NCI-H460 (cell line): Measurements from ENCODE around the gene CNN2. TPM values are rescaled to one million over a fixed set of nuclear protein-coding genes. Genes with fewer than 3 reads are reported as not detected.

Experiments
- DNase-seq: peaks from one replicate; pipeline ENCODE4 v3.0.0-alpha.2; 2016; ENCODE audit warnings: low read depth; ENCODE audit errors: extremely low read depth
- total RNA-seq: library from RNA; depleted of rRNA; stranded (reverse); fragments of >200 nt; shearing (Covaris generic); gene quantifications from 2 replicates; pipeline ENCODE4 v1.2.3, GENCODE V29; 2014

The CNN2 gene
- total RNA-seq, 1 experiment from 2014 or later: 22.2 TPM

DNA sequence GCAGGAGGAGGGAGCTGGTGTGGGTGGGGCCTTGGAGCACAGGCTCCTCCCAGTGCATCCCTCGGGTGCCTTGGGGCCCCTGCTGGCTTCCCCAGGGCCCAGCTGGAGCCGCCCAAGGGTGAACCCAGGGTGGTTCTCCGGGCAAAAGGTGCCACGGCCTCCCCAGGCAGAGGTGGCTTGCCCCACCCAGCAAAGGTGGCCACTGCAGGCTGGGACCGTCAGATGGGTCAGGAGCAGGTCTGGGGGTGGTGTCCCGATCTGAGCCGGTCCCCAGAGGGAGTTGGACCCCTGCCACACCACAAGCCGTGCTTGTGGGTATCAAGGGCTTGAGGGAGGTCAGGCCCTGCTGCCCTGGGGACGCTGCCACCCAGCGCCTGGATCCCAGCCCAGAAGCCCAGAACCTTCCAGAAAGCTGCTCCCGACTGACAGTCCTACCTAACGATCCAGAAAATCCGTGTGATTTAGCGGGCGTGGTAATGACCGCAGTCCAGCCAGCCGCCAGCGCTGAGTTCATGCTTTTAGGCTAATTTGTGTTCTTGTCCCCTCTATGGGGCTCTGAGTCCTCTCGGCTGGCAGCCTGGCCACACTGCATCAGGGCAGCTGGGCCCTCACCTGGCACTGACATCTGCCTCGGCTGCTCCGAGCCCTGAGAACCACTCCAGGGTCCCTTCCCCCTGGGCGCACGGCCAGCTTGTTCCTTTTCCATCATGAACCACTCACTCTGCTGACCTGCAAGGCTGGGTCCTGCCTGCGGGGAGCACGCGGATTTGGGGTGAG lies 31.2 kb upstream of the CNN2 start:
- DNase-seq: no peak

DNA sequence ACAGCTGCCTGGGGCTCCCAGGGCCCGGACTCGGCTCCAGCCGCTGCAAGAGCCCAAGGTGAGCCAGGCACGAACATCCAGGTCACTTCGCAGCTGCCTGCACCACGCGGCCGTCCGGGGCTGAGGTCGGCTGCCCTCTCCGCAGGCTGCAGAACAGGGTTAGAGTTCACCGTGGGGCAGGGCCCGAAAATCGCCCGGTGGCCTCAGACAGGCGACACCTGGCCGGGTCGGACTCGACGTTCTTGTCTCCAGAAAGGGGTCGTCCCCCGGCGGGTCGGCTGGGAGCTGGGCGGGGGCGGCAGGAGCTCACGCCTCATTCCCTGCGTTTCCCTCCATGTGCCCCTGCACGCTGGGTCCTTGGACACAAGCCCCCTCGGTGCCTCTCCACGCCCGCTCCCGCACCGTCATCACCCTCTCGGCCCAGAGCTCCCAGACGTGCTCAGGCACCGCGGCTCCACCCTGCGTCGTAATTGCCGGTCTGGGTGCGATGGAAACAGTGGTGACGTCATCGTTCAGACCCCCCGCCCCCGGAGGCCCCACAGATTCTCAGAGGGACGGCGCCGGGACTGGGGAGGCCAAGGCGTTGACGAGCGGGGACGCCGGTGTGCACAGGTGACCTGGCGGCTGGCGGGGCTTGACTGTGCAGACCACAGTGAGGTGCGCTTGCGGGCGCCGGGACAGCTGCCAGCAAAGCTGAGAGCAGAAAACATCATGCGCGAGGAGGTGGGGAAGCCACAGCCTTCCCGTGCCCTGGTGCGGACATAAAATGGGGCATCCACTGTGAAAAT lies 30.2 kb upstream of the CNN2 start:
- peak; percentile 29 for DNase-seq

DNA sequence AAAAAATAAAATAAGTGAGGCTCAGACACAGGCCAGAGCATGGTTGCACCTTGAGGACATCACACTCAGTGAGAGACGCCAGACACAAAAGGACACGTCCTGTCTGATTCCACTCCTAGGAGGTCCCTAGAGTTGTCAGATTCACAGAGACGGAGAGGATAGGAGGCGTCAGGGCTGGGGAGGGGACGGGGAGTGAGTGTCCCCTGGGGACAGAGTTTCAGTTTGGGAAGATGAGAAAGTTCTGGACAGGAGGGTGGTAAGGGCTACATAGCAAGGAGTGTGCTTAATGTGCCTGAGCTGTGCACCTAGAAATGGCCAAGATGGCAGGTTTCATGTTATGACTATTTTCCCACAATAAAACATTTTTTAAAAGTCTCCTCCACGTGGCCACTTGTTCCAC lies 28.3 kb upstream of the CNN2 start:
- no peak for DNase-seq

DNA sequence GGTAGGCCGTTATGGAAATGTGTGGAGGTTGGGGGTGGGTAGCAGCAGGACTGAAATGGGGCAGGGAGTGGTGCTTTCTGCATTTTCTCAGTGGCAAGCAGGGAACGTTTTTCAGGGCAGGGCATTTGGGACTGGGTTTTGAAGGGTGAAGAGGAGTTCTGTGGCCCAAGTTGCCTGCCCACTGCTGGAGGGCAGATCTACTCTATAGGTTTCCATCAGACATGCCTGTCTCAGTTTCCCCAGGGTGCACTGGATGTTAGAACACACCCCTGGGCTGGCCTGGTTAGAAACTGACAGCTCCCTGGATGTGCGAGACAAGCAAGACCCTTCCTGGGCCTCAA lies 27.1 kb upstream of the CNN2 start:
- DNase-seq: no peak

DNA sequence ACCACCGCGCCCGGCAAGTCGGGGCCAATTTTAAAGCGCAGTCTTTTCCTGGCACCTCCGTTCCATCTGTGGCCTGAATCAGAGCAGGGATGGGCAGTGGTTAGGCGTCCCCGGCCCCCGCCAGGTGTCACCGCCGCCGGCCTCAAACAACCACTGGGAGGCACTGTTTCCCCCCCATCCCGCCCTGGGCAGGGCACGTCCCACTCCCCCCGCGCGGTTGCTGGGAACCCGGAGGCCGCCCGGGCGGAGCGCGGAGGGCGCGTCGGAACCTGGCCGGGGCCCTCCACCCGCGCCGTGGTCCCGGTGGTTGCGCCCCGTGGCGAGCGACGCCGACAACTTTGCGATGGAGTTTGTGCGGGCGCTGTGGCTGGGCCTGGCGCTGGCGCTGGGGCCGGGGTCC lies 26.3 kb upstream of the CNN2 start, which contains the start of gene GRIN3B:
TSS of gene GRIN3B (plus strand) at position 325 of the 400 bp plus-strand sequence. CDS start at position 344, 19 bp downstream.
- peak; percentile 25 for DNase-seq

DNA sequence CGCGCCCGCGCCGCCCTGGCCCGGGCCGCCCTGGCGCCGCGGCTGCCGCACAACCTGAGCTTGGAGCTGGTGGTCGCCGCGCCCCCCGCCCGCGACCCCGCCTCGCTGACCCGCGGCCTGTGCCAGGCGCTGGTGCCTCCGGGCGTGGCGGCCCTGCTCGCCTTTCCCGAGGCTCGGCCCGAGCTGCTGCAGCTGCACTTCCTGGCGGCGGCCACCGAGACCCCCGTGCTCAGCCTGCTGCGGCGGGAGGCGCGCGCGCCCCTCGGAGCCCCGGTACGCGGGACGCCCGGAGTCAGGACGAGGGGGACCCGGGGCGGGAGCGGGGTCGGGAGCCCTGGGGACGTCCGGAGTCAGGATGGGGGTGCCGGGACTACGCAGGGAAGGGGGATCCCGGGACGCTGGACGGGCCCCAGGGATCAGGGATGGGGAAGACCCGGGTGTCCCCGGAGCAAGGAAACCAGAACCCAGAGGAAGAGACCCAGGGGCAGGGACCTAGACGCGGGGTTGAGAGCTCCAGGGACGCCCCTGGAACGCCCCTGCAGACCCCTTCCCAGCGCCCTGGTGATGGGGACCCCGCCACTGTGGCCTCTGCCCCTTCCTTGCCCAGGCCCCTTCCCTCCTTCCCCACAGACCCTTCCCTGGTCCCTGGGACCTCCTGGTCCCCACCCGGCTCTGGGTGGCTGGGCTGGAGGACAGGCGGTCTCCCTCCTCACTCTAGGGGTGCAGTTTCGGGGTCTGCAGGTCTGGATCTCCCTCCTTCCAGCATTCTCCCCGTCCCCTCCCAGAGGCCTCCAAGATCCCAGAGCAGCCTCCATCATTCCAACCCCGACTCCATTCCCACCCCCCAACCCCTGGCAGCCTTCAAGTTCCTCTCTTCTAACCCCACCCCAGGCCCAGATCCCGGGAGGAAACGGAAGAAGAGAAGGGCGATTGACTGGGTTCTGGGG lies 25.5 kb upstream of the CNN2 start:
- DNase-seq: no peak

DNA sequence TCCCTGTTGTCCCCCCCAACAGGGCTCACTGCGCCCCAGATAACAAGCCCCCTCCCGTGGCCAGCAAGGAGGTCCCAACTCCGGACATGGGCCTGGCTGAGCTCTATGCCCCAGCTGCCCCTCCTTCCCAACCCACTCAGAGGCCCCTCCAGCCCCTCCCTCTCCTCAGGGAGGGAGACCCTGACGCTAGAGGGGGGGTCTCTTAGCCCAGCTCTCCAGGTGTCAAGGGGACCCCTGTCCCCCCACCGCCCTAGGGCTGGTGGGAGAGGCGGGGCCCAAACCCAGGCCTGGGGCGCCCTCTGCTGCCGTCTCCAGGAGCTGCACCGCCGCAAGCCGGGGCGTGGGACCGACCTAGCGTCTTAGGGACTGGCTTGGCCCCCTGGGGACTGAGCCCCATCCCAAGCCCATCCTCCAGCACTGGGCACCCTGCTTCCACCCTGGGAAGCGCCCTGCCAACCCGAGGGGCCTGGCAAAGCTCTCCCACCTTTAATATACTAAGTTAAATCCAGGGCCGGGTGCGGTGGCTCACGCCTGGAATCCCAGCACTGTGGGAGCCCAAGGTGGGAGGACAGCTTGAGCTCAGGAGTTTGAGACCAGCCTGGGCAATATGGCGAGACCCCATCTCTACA lies 24.8 kb upstream of the CNN2 start:
- no peak for DNase-seq

DNA sequence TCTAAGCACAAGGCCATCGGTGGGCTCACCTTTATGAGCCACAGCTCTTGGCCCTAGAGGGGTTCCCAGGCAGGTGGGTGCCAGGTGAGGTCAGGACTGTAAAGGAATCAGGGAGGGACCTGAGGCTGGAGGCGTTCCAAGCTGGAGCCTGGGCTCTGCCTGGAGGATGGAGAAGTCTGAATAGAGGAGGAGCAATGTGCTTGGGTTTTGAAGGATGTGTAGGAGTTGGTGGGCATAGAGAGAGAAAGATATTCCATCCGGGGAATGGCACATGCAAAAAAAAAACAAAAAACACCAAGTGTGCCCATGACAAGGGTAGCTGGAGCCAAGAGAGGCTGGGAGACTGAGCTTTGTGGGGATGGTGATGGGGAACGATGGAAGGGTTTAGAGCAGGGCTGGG lies 23.8 kb upstream of the CNN2 start:
- DNase-seq: no peak

DNA sequence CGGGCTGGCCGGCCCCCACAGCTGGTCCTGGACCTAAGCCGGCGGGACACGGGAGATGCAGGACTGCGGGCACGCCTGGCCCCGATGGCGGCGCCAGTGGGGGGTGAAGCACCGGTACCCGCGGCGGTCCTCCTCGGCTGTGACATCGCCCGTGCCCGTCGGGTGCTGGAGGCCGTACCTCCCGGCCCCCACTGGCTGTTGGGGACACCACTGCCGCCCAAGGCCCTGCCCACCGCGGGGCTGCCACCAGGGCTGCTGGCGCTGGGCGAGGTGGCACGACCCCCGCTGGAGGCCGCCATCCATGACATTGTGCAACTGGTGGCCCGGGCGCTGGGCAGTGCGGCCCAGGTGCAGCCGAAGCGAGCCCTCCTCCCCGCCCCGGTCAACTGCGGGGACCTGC lies 23.1 kb upstream of the CNN2 start:
- DNase-seq: no peak

DNA sequence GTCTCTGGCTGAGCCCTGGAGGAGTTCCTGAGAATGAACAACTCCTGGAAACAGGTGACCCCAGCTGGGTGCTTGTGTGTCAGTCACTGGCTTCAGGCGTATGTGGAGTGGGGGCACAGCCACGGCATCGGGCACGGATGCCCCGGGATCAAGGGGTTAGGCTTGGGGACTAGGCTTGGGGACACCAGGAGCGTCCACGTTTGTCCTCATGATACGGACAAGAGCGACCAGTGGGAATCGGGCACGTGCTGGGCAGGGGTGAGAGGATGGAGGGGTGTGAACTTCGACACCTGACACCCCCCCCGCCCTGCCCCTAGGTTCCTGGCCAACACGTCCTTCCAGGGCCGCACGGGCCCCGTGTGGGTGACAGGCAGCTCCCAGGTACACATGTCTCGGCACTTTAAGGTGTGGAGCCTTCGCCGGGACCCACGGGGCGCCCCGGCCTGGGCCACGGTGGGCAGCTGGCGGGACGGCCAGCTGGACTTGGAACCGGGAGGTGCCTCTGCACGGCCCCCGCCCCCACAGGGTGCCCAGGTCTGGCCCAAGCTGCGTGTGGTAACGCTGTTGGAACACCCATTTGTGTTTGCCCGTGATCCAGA lies 22.1 kb upstream of the CNN2 start:
- no peak for DNase-seq

DNA sequence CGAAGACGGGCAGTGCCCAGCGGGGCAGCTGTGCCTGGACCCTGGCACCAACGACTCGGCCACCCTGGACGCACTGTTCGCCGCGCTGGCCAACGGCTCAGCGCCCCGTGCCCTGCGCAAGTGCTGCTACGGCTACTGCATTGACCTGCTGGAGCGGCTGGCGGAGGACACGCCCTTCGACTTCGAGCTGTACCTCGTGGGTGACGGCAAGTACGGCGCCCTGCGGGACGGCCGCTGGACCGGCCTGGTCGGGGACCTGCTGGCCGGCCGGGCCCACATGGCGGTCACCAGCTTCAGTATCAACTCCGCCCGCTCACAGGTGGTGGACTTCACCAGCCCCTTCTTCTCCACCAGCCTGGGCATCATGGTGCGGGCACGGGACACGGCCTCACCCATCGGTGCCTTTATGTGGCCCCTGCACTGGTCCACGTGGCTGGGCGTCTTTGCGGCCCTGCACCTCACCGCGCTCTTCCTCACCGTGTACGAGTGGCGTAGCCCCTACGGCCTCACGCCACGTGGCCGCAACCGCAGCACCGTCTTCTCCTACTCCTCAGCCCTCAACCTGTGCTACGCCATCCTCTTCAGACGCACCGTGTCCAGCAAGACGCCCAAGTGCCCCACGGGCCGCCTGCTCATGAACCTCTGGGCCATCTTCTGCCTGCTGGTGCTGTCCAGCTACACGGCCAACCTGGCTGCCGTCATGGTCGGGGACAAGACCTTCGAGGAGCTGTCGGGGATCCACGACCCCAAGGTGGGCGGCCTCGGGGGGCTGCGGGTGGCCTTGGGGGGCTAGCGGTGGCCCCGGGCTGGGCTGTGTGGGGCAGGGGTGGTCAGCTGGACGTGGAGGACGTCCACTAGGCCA lies 21.4 kb upstream of the CNN2 start:
- no peak for DNase-seq

DNA sequence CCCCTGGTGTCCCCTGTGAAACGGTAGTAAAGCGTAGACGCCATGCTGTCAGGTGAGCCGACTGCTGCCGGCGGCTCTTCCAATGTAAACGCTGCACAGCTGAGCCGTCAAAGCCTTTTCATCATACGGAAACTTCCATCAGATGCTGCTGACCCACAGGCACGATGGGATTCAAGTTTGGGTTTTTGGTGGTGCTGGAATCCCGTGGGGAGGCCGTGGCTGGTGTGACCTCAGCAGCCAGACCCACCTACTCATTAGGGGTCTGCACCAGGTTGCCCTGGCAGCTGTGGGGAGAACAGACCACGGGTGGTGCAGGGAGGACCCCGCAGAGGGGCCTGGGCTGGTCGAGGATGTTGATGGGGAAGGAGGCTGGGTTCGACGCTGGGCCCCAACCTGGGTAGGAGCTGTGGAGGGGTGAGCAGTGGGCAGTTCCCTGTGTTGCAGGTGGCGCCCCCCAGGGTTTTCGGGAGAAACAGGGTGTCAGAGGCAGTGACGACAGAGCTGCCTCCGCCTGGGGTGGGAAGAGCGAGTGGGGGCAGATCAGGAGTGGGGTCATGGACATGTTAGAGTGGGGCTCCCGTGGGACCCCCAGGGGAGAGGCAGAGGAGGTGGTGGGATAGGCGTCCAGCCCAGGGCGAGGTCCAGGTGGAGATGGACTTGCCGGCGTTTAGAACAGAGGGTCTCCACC lies 19.6 kb upstream of the CNN2 start:
- no peak for DNase-seq

DNA sequence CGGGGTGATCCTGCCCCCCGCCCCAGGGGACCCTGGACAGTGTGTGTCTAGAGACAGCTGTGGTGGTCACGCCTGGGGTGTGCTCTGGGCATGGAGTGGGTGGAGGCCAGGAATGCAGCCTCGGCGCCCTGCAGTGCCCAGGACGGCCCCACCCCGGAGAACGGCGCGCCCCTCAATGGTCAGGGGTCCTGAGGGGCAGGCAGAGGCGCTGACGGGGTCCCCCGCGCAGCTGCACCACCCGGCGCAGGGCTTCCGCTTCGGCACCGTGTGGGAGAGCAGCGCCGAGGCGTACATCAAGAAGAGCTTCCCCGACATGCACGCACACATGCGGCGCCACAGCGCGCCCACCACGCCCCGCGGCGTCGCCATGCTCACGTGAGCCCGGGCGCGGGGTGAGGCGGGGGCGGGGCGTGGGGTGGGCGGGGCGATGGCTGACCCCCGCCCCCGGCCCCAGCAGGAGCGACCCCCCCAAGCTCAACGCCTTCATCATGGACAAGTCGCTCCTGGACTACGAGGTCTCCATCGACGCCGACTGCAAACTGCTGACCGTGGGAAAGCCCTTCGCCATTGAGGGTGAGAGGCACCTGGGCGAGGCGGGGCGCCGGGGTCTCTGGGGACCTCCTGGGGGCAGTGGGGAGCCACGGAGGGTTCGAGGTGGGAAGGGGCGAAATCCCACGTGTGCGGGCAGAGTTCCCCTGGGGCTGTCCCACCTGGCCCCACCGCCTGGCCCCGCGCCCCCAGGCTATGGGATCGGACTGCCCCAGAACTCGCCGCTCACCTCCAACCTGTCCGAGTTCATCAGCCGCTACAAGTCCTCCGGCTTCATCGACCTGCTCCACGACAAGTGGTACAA lies 18.8 kb upstream of the CNN2 start:
- no peak for DNase-seq

DNA sequence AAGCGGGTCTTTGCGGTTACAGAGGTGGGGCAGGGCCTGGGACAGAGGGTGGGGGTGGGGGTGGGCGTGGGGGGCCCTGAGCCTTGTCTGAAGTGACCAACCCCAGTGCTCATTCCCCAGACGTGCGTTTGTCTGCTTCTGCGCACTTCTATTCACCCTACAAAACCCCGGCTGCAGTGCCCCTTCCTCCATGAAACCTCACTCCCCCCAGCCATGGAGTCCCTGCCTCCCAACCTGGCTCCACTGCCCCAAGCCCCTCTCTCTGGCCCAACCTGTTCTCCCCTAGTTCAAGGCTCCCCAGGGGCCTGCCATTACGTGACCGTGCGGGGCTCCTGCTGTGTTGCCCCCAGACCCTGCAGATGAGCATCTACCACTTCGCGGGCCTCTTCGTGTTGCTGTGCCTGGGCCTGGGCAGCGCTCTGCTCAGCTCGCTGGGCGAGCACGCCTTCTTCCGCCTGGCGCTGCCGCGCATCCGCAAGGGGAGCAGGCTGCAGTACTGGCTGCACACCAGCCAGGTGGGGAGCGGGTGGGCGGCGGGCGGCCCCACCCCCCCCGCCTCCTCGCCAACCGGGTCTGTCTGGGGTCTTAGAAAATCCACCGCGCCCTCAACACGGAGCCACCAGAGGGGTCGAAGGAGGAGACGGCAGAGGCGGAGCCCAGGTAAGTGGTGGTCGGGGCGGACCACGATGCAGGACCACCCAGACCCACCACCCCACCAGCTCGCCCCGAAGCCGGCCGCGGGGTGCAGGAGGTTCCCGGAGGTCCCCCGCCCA lies 18.0 kb upstream of the CNN2 start:
- no peak for DNase-seq

DNA sequence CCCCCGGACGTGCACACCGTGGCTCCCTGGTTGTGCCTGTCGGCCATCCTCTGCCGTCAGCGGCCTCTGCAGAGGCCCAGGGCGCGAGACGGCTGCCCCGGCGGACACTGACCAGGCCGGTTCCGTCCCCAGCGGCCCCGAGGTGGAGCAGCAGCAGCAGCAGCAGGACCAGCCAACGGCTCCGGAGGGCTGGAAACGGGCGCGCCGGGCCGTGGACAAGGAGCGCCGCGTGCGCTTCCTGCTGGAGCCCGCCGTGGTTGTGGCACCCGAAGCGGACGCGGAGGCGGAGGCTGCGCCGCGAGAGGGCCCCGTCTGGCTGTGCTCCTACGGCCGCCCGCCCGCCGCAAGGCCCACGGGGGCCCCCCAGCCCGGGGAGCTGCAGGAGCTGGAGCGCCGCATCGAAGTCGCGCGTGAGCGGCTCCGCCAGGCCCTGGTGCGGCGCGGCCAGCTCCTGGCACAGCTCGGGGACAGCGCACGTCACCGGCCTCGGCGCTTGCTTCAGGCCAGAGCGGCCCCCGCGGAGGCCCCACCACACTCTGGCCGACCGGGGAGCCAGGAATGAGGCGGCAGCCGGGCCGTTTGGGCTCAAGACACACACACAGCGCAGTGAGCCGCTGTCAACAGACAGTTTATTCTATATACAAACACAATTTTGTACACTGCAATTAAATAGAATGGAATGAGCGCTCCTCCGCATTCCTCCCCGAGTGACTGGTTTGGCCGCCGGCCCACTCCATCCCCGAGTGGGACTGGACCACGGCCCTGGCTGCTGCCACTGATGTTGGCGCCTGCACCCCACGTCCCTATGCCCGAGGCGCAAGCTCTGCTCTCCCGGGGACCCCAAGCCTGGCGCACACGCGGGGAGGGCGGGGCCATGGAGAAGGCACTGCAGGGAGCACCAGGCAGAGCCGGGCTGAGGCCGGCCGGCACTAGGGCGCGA lies 17.1 kb upstream of the CNN2 start:
- no peak for DNase-seq
